ENCODE measurements around the gene CHEK1.

Gene CHEK1

DNA sequence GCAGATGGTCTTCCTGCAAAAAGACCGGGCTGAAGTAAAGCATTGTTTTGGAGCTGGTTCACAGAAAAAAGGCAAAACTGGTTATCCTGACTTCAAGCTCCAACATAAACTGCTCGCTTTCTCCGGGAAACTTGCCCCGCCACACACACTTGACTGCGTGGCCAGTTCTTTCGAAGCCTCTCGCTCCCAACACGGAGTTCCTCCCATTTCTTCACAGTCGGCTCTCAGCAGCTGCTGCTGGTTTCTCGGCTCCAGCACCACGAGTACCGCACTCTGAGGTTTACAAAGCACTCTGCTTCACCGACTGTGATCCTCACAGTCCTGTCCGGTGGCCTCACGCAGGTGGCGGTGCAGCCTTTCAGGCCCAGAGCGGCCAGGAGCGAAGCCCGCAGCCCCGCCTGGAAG is 264 bp downstream of the CHEK1 start:
- in situ Hi-C loops (cut with MboI; ENCODE audit: low pct_unique_long_range_greater_than_20kb, low sequenced_read_pairs, unreplicated experiment), result no loop called here
- DNase-seq (ENCODE audit: low spot score), result no peak
- TF ChIP-seq, protein P1, sequence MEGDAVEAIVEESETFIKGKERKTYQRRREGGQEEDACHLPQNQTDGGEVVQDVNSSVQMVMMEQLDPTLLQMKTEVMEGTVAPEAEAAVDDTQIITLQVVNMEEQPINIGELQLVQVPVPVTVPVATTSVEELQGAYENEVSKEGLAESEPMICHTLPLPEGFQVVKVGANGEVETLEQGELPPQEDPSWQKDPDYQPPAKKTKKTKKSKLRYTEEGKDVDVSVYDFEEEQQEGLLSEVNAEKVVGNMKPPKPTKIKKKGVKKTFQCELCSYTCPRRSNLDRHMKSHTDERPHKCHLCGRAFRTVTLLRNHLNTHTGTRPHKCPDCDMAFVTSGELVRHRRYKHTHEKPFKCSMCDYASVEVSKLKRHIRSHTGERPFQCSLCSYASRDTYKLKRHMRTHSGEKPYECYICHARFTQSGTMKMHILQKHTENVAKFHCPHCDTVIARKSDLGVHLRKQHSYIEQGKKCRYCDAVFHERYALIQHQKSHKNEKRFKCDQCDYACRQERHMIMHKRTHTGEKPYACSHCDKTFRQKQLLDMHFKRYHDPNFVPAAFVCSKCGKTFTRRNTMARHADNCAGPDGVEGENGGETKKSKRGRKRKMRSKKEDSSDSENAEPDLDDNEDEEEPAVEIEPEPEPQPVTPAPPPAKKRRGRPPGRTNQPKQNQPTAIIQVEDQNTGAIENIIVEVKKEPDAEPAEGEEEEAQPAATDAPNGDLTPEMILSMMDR (IDR thresholded peaks at IDR 0.05; ENCODE audit: extremely low read depth, insufficient read depth, missing control alignments), result no peak

GRCh38 chr11:125625630-125626287 is 796 bp downstream of the CHEK1 start:
- in situ Hi-C loops (cut with MboI; ENCODE audit: low pct_unique_long_range_greater_than_20kb, low sequenced_read_pairs, unreplicated experiment), result no loop called here
- peak; percentile 81 for DNase-seq (ENCODE audit: low spot score)

DNA sequence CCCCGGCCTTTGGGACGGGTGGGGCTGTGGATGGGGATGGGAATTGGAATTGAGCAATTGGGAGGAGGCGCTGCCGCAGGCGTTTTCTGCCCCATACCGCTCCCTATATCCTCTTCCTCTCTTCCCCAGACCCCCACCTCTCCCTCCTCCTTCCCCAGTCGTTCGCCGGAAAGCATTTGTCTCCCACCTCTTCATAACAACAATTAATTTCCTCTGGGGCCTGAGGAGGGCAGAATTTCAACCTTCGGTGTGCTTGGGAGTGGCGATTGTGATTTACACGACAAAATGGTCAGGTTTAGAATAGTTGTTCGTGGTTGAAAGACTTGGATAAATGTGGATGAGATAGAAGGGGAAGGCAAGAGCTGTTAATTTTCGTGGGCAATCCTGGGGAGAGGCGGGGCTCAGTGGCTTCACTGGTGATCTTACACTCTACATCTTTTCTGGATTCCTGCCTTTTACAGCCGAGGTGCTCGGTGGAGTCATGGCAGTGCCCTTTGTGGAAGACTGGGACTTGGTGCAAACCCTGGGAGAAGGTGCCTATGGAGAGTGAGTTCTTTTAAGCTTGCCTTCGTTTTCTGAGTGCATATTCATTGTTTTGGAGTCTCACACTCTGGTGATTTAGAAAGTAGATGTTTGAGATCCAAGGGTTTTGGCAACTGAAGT is 1.5 kb downstream of the CHEK1 start:
- DNase-seq (ENCODE audit: low spot score), result peak; percentile 54
- in situ Hi-C loops (cut with MboI; ENCODE audit: low pct_unique_long_range_greater_than_20kb, low sequenced_read_pairs, unreplicated experiment), result no loop called here
- TF ChIP-seq, protein P1 (IDR thresholded peaks at IDR 0.05; ENCODE audit: extremely low read depth, insufficient read depth, missing control alignments), result peak; percentile 47

More at GRCh38 chr11:125625630-125626287, 796 bp downstream of the CHEK1 start:
- TF ChIP-seq, protein P1 (IDR thresholded peaks at IDR 0.05; ENCODE audit: extremely low read depth, insufficient read depth, missing control alignments), result no peak

- no peak for DNase-seq (ENCODE audit: low spot score)
- TF ChIP-seq, protein P1 (IDR thresholded peaks at IDR 0.05; ENCODE audit: extremely low read depth, insufficient read depth, missing control alignments), result no peak
- in situ Hi-C loops (cut with MboI; ENCODE audit: low pct_unique_long_range_greater_than_20kb, low sequenced_read_pairs, unreplicated experiment), result no loop called here
These were observed 2.4 kb downstream of the CHEK1 start for GRCh38 chr11:125627236-125627910.

- TF ChIP-seq, protein P1 (IDR thresholded peaks at IDR 0.05; ENCODE audit: extremely low read depth, insufficient read depth, missing control alignments), result peak; percentile 2
- no peak for DNase-seq (ENCODE audit: low spot score)
- in situ Hi-C loops (cut with MboI; ENCODE audit: low pct_unique_long_range_greater_than_20kb, low sequenced_read_pairs, unreplicated experiment), result no loop called here
These were observed 12.9 kb downstream of the CHEK1 start for GRCh38 chr11:125637840-125638239.

DNA sequence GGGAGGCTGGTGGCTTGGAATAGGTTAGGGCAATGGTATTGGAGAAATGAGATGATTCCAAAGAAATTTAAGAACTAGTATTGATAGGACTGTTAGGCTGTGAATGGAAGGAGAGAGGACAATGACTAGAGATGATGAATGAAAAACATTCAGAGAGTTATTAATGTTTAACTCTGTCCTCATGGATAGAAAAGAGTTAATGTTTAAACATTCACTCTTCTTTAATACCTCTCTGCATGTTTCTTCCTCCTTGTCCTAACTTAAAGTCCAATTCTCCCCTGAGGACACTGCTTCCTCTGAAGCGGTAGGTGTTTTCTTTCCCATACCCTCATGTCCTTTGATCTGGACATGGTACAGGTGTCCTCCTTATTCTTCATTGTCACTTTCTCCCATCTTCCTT is 13.4 kb downstream of the CHEK1 start:
- TF ChIP-seq, protein P1 (IDR thresholded peaks at IDR 0.05; ENCODE audit: extremely low read depth, insufficient read depth, missing control alignments), result no peak
- in situ Hi-C loops (cut with MboI; ENCODE audit: low pct_unique_long_range_greater_than_20kb, low sequenced_read_pairs, unreplicated experiment), result no loop called here
- no peak for DNase-seq (ENCODE audit: low spot score)

All from GM13977 (cell line).